GM12875 (cell line): ENCODE measurements around the gene LIM2.

ENCODE experiments used
- H3K4me3 ChIP-seq: one replicate; pipeline ENCODE4 v1.5.1; 2011; ENCODE audit warnings: low read depth, low read length, control low read depth
- TF ChIP-seq, protein P1 (sequence below): IDR thresholded peaks from 2 replicates; pipeline ENCODE4 v1.5.1; 2011; ENCODE audit warnings: low read depth, mild to moderate bottlenecking, control low read depth, inconsistent platforms, low read length, moderate library complexity, borderline replicate concordance; ENCODE audit not compliant: insufficient read depth

LIM2 gene

DNA sequence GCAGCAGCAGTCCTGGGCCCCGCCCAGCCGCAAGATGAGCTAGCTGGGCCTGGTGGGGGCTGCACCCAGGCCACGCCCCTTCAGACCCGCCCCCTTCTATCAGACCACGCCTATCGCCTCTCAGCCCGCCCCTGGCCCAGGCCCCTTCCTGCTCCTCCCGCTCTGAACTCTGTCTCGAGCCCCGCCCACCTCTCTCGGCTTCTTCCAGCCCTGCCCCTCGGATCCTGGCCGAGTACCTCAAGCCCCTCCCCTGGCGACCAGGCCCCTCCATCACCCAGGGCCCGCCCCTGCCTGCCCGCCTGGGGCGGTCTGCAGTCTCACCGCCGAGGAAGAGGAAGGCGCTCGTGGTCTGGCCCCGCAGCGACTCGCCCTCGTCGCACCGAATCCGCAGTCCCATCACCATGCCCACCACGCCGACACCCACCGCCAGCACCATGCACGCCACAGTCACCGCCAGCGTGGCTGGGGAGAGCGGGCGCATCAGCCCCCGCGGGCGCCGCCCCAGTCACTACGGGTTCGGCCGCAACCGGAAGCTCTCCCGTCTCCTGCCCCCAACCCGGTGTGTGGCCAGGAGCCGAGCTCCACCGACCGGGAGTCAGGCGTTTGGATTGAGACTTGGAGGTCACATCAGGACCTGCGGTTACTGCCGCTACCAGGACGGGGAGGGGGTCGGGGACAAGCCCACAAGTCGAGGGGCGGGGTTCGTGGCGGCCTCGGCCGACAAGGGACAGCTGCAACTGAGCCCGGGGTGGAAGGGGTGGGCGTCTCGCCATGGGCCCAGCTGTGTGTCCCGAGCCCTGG is 20.0 kb downstream of the LIM2 start:
- TF ChIP-seq, protein P1, sequence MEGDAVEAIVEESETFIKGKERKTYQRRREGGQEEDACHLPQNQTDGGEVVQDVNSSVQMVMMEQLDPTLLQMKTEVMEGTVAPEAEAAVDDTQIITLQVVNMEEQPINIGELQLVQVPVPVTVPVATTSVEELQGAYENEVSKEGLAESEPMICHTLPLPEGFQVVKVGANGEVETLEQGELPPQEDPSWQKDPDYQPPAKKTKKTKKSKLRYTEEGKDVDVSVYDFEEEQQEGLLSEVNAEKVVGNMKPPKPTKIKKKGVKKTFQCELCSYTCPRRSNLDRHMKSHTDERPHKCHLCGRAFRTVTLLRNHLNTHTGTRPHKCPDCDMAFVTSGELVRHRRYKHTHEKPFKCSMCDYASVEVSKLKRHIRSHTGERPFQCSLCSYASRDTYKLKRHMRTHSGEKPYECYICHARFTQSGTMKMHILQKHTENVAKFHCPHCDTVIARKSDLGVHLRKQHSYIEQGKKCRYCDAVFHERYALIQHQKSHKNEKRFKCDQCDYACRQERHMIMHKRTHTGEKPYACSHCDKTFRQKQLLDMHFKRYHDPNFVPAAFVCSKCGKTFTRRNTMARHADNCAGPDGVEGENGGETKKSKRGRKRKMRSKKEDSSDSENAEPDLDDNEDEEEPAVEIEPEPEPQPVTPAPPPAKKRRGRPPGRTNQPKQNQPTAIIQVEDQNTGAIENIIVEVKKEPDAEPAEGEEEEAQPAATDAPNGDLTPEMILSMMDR: no peak
- H3K4me3 ChIP-seq: peak overlapping the region; percentile 73

DNA sequence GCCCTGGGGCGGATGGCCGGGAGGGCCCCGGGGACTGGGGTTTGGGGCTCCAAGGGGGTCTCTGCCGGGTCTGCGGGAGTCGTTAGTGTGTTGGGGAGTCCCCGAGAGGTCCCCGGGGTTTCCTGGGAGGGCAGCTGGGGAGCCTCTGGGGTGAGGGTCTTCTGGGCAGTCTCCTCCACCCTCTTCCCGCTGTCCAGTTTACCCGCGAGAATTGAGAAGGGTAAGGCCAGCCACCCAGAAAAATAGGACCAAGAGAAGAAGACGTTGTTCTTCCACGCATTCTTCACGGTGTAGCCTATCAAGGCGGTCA is 20.6 kb downstream of the LIM2 start:
- H3K4me3 ChIP-seq: peak overlapping the region; percentile 73
- TF ChIP-seq, protein P1: no peak

DNA sequence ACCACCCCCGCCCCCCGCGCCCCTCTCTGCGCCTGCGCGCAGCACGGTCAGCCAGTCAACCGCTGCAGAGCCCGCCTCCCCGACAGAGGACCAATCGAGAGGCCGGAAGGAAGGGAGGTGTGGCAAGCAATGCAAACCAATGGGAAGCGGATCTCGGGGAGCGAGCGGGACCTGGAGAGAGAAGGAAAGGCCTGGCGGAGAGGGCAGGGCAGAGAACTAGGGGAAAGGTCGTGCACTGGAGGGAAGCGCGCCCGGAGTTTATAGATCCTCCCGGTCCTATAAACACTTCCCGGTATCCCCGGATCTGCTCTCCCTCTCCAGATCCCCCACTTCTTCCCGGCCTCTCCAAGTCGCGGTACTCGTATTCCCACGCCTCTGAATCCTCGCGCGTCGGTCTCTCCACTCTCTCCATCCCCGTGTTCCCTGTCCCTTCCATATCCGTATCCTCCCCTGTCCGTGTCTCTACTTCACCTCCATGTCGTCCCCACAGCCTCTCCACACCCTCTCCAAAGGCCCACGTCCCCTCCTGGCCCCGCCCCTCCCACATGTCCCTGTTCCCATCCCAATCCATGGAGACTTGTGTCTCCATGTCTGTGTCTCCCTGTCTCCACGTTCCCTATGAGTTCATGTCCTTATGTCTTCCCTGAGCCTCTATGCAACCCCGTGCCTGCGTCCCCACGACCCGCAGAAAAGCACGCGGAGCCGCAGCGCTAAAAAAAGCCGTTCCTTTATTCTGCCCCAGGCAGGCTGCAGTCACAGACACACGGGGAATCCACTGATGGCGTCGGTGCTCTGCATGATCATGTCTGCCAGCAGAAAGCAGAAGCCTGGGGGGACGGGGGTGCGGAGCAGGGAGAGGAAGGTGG is 21.2 kb downstream of the LIM2 start:
- peak overlapping the region; percentile 73 for H3K4me3 ChIP-seq
- TF ChIP-seq, protein P1: no peak

DNA sequence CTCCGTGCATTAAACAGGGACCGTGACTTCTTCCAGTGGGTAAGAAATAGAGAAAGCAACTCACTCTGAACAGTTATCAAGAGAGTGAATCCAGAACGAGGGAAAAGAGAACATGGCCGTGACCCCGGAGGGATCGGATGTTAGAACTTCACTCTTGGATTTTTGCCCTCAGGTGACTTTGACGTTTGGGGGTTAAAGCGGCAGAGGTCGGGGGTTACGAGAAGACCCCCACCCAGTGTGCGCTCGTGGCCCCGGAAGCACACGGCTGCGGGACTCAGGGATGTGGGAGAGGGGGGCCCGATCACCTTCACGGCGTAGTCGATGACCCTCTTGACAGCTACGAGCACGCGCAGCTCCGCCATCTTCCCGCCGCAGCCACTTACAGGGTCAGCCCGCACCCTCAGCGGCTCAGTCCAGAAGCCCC is 21.8 kb downstream of the LIM2 start, which contains the start of gene ETFB:
Gene ETFB (minus strand): TSS at position 424 of the 424 bp plus-strand sequence. CDS start 62 bp downstream, at position 362.
- TF ChIP-seq, protein P1: no peak
- peak within 1 kb of the TSS; percentile 73 for H3K4me3 ChIP-seq

DNA sequence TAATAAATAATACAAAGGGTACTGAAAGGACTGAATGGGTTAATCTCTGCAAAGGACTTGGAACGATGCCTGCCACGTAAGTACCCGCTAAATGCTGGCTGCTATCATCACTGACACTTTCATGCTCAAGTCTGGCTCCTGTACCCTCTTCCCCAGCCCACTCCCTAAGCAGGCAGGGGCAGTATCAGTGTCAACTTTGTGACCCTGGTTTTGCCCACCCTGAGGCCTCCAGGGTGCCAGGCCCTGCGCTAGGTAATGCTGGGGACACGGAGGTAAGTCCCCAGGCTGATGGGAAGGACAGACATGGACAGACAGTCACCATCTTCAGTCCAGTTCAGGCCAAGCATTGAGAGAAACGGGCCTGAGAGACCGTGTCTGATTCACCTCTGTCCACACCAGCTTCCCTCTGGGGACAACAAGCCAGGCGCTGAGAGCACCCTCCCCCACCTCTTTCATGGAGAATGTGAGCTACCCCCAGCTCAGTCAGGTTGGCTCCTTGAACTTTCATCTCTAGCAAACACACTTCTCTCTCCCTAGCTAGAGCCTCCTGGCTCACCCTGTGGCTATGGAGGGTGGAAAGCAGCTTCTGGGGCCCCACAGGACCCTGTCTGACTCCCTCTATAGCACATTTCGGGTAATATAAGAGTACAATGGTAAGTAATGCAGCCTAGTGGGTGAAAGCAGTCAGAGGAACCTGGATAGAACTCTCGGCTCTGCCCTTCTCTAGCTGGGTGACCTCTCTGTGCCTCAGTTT is 22.4 kb downstream of the LIM2 start:
- TF ChIP-seq, protein P1: no peak
- peak overlapping the region; percentile 73 for H3K4me3 ChIP-seq

DNA sequence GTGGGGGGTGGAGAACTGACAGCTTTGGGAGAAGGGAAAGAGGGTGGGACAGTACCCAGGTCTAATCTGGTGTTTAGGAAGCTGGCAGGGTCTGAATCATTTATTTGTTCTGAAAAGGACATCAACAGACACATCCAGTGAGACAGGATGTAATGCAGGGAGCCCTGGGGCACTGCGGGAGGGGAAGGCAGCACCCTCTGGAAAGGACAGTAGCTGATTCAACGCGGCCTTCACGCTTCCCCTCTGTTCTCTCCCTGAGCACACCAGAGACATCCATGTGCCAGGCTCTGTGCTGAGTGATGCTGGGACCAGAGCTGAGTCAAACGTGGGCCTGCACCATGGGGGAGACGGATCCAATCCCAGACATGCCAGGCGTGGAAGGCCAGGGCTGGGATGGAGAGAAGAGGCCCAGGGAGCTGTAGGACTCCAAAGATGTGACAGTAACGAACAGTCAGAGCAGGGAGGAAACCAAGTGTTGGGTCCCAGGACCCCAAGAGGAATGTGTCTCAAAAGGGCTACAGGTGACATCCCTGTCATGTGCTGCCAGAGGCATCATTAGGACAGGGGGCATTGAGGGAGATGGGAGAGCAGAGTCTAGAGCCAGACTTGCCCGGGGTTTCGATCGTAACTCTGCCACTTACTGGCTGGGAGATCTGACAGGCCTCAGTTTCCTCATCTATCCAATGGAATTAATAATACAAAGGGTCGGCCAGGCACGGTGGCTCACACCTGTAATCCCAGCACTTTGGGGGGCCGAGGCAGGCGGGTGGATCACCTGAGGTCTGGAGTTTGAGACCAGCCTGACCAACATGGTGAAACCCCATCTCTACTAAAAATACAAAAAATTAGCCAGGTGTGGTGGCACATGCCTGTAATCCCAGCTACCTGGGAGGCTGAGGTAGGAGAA is 23.3 kb downstream of the LIM2 start:
- no peak overlapping the region for H3K4me3 ChIP-seq
- TF ChIP-seq, protein P1: no peak
